ENCODE data around the gene SLC25A30. TPM values are rescaled to one million over a fixed set of nuclear protein-coding genes. Genes with fewer than 3 reads are reported as not detected.
"Not testable (repeated sequence)": the region's sequence is repeated elsewhere in the genome, so short reads cannot be mapped to it uniquely, and the experiment has no call there.

Gene SLC25A30
- total and polyA plus RNA-seq, 2 donors (not counting 1 experiment from before 2014, with no cell fraction given), result 11.2 to 16.9 TPM

DNA sequence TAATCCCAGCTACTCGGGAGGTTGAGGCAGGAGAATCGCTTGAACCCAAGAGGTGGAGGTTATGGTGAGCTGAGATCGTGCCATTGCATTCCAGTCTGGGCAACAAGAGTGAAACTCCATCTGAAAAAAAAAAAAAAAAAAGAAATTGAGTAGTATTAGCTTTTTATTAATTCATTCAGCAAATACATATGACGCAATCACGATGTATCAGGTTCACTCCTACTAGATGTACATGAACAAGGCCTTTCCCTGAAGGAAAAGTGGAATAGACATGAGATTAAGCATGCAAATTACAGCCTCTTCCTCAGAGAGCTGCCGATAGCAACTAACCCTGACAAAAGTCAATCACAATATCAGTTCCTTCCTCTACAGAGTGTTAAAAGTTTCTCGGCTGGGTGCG is 68.0 kb downstream of the SLC25A30 start:
- no peaks in the 10 kb centered on the region for H3K9me3 Mint-ChIP-seq (ENCODE audit: insufficient read depth)
- Histone ChIP-seq H4K20me1 (ENCODE audit: control insufficient read depth, insufficient read depth, low read length, poor library complexity, severe bottlenecking) (no peaks in the 10 kb centered on the region), H3K4me1 (ENCODE audit: control insufficient read depth in 2 of 2, insufficient read depth in 2 of 2, low read length in 2 of 2) (peaks cover 11% of the 10 kb centered on the region in 2 donors), H3K79me2 (ENCODE audit: control insufficient read depth, insufficient read depth, low read length) (no peaks in the 10 kb centered on the region), H3K9ac (ENCODE audit: low read length) (no peak overlapping the region), H3K27ac (ENCODE audit: low read length in 2 of 2) (no peak overlapping the region), H3K4me3 (ENCODE audit: control extremely low read depth in 1 of 5, extremely low read depth in 1 of 5, insufficient read depth in 1 of 5, low read depth in 2 of 5, low read length in 4 of 5) (no peak overlapping the region), H3K36me3 (replicated peaks in 1 of 2; ENCODE audit: control extremely low read depth in 1 of 2, control insufficient read depth in 1 of 2, extremely low read depth in 1 of 2, insufficient read depth in 2 of 2, low read length in 1 of 2) (peaks cover 0 to 44% of the 10 kb centered on the region in 2 experiments), H3K4me2 (replicated peaks; ENCODE audit: low read depth, low read length, poor library complexity, severe bottlenecking) (no peak overlapping the region), H2AFZ (ENCODE audit: insufficient read depth, low read depth, low read length, poor library complexity, severe bottlenecking) (no peak overlapping the region), H3K9me3 (ENCODE audit: control extremely low read depth in 1 of 3, control insufficient read depth in 2 of 3, insufficient read depth in 1 of 3, low read length in 2 of 3) (no peaks in the 10 kb centered on the region), H3K27me3 (replicated peaks in 1 of 4; ENCODE audit: control extremely low read depth in 1 of 4, control insufficient read depth in 3 of 4, insufficient read depth in 4 of 4, low read length in 3 of 4) (no peaks in the 10 kb centered on the region)
- no peak for DNase-seq
- intact Hi-C loops (cut with micrococcal nuclease), result no loop called here
- ChIA-PET CTCF (interaction anchor here (0.6 to 1.0 kb wide), 3 partner anchors 9 to 719 kb away, joined by 3 to 5 read pairs (median 4); partner anchors contain the start of gene TPT1), POLR2A (interaction anchor here (0.6 kb wide), 1 partner anchor 162 kb away, joined by 4 read pairs; no protein-coding TSS in a partner anchor)
- ATAC-seq (ENCODE audit: low read depth), result no peak
- no peaks in the 10 kb centered on the region for H3K27me3 Mint-ChIP-seq
- 100% methylated on average over 2 of the region's 8 CpGs for WGBS (ENCODE audit: insufficient coverage)
- no peak overlapping the region for H3K4me3 Mint-ChIP-seq
- no peak overlapping the region for H3K27ac Mint-ChIP-seq
- H3K4me1 Mint-ChIP-seq, result peaks cover 11% of the 10 kb centered on the region
- TF ChIP-seq EZH2 (IDR thresholded peaks at IDR 0.05; ENCODE audit: borderline replicate concordance, insufficient read depth, low read depth, low read length, poor library complexity, severe bottlenecking), result no peak
- TF ChIP-seq, protein P1, sequence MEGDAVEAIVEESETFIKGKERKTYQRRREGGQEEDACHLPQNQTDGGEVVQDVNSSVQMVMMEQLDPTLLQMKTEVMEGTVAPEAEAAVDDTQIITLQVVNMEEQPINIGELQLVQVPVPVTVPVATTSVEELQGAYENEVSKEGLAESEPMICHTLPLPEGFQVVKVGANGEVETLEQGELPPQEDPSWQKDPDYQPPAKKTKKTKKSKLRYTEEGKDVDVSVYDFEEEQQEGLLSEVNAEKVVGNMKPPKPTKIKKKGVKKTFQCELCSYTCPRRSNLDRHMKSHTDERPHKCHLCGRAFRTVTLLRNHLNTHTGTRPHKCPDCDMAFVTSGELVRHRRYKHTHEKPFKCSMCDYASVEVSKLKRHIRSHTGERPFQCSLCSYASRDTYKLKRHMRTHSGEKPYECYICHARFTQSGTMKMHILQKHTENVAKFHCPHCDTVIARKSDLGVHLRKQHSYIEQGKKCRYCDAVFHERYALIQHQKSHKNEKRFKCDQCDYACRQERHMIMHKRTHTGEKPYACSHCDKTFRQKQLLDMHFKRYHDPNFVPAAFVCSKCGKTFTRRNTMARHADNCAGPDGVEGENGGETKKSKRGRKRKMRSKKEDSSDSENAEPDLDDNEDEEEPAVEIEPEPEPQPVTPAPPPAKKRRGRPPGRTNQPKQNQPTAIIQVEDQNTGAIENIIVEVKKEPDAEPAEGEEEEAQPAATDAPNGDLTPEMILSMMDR (IDR thresholded peaks at IDR 0.05), result no peak

DNA sequence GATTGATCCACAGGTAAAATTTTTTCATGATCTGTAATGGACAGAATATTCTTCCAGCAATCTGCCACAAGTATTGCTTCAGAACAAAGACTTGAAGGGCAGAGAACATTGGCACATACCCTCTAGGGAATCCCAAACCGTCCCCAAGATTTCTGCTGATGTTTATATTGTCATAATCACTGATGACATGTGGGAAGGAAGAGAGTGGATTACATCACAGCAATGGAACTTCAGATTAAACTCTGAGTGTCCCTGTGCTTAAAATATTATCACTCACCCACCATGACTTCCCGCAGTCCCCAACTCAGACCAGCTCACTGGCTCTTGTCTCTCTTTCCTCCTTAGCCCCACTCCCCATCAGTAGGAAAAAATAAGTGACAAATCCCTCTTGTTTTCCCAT is 68.7 kb downstream of the SLC25A30 start:
- WGBS (ENCODE audit: insufficient coverage), result 100% methylated on average over 1 of the region's 2 CpGs
- Histone ChIP-seq H3K4me2 (replicated peaks; ENCODE audit: low read depth, low read length, poor library complexity, severe bottlenecking) (no peak overlapping the region), H3K27me3 (replicated peaks in 1 of 4; ENCODE audit: control extremely low read depth in 1 of 4, control insufficient read depth in 3 of 4, insufficient read depth in 4 of 4, low read length in 3 of 4) (no peaks in the 10 kb centered on the region), H3K27ac (ENCODE audit: low read length in 2 of 2) (no peak overlapping the region), H3K36me3 (replicated peaks in 1 of 2; ENCODE audit: control extremely low read depth in 1 of 2, control insufficient read depth in 1 of 2, extremely low read depth in 1 of 2, insufficient read depth in 2 of 2, low read length in 1 of 2) (peaks cover 0 to 46% of the 10 kb centered on the region in 2 experiments), H3K4me3 (ENCODE audit: control extremely low read depth in 1 of 5, extremely low read depth in 1 of 5, insufficient read depth in 1 of 5, low read depth in 2 of 5, low read length in 4 of 5) (no peak overlapping the region), H3K79me2 (ENCODE audit: control insufficient read depth, insufficient read depth, low read length) (peaks cover 5% of the 10 kb centered on the region), H4K20me1 (ENCODE audit: control insufficient read depth, insufficient read depth, low read length, poor library complexity, severe bottlenecking) (no peaks in the 10 kb centered on the region), H2AFZ (ENCODE audit: insufficient read depth, low read depth, low read length, poor library complexity, severe bottlenecking) (no peak overlapping the region), H3K9me3 (ENCODE audit: control extremely low read depth in 1 of 3, control insufficient read depth in 2 of 3, insufficient read depth in 1 of 3, low read length in 2 of 3) (no peaks in the 10 kb centered on the region), H3K9ac (ENCODE audit: low read length) (no peak overlapping the region), H3K4me1 (ENCODE audit: control insufficient read depth in 2 of 2, insufficient read depth in 2 of 2, low read length in 2 of 2) (peaks cover 10 to 11% of the 10 kb centered on the region in 2 donors)
- no peak for ATAC-seq (ENCODE audit: low read depth)
- intact Hi-C loops (cut with micrococcal nuclease), result no loop called here
- DNase-seq, result no peak
- H3K27ac Mint-ChIP-seq, result no peak overlapping the region
- ChIA-PET CTCF (interaction anchor here (0.6 to 1.0 kb wide), 3 partner anchors 8 to 718 kb away, joined by 3 to 5 read pairs (median 4); partner anchors contain the start of gene TPT1), POLR2A (no interaction called here)
- H3K4me3 Mint-ChIP-seq, result no peak overlapping the region
- H3K4me1 Mint-ChIP-seq, result peaks cover 13% of the 10 kb centered on the region
- no peak for TF ChIP-seq EZH2 (IDR thresholded peaks at IDR 0.05; ENCODE audit: borderline replicate concordance, insufficient read depth, low read depth, low read length, poor library complexity, severe bottlenecking)
- TF ChIP-seq, protein P1 (IDR thresholded peaks at IDR 0.05), result no peak
- H3K9me3 Mint-ChIP-seq (ENCODE audit: insufficient read depth), result no peaks in the 10 kb centered on the region
- H3K27me3 Mint-ChIP-seq, result no peaks in the 10 kb centered on the region

DNA sequence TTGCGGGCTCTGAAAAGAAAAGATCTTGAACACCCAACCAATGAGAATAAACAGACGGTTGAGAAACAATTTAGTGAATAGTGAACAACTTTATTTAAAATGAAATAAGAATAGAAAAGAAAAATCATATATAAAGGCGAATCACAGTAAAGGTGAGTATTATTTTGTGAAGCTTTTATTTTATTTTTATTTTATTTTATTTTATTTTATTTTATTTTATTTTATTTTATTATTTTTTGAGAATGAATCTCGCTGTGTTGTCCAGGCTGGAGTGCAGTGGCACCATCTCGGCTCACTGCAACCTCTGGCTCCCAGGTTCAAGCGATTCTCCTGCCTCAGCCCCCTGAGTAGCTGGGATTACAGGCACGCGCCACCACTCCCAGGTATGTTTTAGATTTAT is 74.1 kb downstream of the SLC25A30 start:
- WGBS (ENCODE audit: insufficient coverage), result no CpG with 5 or more reads among the region's 8 CpGs
- H3K27ac Mint-ChIP-seq; H2AFZ ChIP-seq (ENCODE audit: insufficient read depth, low read depth, low read length, poor library complexity, severe bottlenecking); H3K9me3 ChIP-seq (ENCODE audit: control extremely low read depth in 1 of 3, control insufficient read depth in 2 of 3, insufficient read depth in 1 of 3, low read length in 2 of 3); H3K9ac ChIP-seq (ENCODE audit: low read length); POLR2A ChIA-PET; H3K4me3 Mint-ChIP-seq; CTCF ChIA-PET; intact Hi-C loops (cut with micrococcal nuclease); H3K27me3 Mint-ChIP-seq; ATAC-seq (ENCODE audit: low read depth); H3K27ac ChIP-seq (ENCODE audit: low read length in 2 of 2); DNase-seq; H3K9me3 Mint-ChIP-seq (ENCODE audit: insufficient read depth); H3K4me3 ChIP-seq (ENCODE audit: control extremely low read depth in 1 of 5, extremely low read depth in 1 of 5, insufficient read depth in 1 of 5, low read depth in 2 of 5, low read length in 4 of 5); H3K4me2 ChIP-seq (replicated peaks; ENCODE audit: low read depth, low read length, poor library complexity, severe bottlenecking); H3K27me3 ChIP-seq (replicated peaks in 1 of 4; ENCODE audit: control extremely low read depth in 1 of 4, control insufficient read depth in 3 of 4, insufficient read depth in 4 of 4, low read length in 3 of 4): not testable (repeated sequence)
- Histone ChIP-seq H3K4me1 (ENCODE audit: control insufficient read depth in 2 of 2, insufficient read depth in 2 of 2, low read length in 2 of 2) (peaks cover 18 to 24% of the 10 kb centered on the region in 2 donors), H3K36me3 (replicated peaks in 1 of 2; ENCODE audit: control extremely low read depth in 1 of 2, control insufficient read depth in 1 of 2, extremely low read depth in 1 of 2, insufficient read depth in 2 of 2, low read length in 1 of 2) (peaks cover 0 to 31% of the 10 kb centered on the region in 2 experiments), H3K79me2 (ENCODE audit: control insufficient read depth, insufficient read depth, low read length) (peaks cover 41% of the 10 kb centered on the region), H4K20me1 (ENCODE audit: control insufficient read depth, insufficient read depth, low read length, poor library complexity, severe bottlenecking) (peaks cover 18% of the 10 kb centered on the region)
- peaks cover 32% of the 10 kb centered on the region for H3K4me1 Mint-ChIP-seq

All from B cell (primary cell).